ENCODE data around the gene TSPOAP1.

The TSPOAP1 gene

DNA sequence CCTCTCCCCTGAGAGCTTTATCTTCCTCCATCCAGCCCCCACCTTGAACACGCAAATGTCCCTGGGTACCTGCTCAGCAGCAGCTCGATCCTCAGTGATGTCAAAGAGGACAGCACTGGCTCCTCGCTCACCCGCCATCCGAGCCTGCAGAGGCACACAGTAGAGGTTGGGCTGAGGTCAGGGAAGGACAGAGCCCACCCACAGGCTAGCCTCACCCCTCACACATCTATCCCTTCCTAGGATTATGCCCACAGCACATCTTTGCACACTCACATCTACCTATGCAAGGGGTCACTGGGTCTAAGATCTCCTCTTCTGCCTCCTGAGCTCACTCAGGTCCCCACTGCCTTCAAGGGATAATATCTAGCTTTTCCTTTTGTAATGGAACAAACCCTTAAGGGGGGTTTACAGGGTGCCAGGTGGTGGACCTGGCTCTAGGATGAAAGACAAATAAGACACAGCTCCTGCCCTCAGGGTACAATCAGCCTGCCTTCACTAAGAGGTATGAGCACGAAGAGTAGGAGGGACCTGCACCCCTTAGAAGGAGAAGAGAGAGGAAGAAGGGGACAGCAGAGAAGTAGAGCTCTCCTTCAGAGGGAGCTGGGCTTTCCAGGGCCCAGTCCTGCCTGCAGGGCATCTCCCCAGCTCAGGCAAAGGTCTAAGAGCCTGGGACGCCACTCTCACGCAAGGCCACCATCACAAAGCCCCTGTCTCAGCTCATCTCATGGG is 35.0 kb upstream of the TSPOAP1 start:
- in situ Hi-C loops (cut with HindIII; ENCODE audit: low sequenced_read_pairs), result no loop called here

DNA sequence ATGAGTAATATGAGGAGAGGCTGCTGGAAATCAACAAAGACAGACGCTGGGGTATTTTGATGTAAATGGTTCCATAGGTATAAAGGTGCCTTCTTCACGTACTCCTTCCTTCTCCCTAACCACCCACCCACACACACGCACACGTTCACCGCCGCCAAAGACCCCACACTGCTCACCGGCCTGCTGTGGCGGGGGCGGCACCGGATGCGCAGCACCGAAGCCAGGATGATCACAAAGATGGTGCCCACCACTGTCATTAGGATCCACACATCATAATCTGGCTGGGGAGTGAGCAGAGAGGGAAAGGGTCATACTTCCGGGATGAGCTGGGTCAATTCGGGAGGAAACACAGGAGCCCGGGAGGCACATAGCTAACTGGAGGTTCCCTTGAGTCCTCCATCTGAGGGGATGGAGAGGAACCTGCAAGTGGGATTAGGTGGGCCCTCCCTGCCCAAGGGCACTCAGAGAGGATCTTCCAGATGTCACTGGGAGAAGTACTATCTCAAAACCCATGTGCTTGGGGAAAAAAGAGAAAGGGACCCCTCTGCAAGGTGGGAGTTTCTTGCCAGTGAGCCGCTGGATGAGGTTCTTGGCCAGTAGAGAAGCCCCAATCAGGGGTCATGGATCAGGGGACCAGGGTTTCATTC is 33.9 kb upstream of the TSPOAP1 start:
- in situ Hi-C loops (cut with HindIII; ENCODE audit: low sequenced_read_pairs), result no loop called here

DNA sequence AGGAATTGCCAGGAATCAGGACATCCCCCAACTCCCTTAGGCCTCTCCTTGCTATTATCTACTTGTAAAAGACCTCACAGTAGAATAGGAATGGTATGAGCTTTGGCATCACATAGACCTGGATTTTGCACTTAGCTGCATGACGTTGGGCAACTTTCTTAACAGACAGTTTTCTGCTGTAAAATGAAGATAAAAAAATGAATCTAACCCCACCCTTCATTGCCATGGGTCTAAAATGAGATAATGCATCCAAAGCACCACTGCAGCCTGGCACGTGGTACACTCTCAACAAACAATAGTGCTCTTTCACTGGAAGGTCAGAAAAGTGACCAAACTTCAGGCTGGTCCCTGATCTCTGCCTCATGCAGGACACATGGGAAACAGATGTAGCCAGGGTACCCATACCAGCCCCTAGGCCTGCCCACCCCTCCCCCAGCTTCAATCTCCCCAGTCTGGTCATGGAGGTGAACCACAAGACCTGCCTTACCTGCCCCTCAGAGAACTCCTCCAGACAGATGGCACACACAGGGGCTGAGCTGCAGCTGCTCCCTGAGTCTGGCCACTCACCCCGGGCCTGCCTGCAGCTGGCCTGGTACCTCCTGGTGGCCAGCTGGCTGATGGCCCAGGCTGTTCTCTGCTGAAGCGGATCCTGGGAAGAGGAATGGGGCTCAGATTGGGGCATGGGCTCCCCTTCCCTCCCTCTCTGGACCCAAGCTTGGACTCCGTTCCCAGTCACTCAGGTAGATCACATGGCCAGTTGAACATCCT is 31.9 kb upstream of the TSPOAP1 start:
- in situ Hi-C loops (cut with HindIII; ENCODE audit: low sequenced_read_pairs), result no loop called here

DNA sequence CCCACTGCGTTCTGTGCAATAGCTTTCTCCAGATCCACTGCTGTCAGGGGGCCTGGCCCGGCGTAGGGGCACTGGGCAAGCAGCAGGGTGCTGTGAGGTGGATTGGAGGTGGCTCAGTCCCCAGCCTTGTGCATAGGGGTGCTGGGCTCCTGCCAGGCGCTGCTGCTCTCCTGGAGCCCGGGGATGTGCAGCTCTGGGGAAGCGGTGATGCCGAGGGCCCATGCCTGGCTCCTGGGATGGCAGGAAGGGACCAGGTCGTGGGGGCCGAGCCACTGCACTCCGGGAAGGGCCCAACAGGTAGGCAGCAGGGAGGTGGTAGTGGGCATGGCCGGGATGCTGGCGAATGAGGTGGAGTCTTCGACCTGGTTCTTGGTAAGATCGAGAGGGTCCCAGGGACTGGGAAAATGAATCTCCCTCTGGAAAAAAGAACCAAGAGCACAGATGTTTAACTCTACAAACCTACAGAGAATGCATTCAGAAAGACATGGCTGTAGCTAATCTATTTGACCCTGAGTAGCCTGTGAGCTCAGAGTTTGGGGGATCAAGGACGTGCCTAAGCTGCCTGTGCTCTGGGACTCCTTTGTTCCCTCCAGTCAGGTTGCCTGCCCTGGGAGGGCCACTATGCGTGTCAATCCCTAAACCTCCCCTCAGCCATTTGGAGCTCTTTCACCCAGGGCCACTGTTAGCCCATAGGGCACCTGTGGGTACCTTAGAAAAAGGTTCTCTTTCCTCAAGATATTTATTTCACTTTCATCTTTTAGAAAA is 30.0 kb upstream of the TSPOAP1 start:
- in situ Hi-C loops (cut with HindIII; ENCODE audit: low sequenced_read_pairs), result no loop called here

DNA sequence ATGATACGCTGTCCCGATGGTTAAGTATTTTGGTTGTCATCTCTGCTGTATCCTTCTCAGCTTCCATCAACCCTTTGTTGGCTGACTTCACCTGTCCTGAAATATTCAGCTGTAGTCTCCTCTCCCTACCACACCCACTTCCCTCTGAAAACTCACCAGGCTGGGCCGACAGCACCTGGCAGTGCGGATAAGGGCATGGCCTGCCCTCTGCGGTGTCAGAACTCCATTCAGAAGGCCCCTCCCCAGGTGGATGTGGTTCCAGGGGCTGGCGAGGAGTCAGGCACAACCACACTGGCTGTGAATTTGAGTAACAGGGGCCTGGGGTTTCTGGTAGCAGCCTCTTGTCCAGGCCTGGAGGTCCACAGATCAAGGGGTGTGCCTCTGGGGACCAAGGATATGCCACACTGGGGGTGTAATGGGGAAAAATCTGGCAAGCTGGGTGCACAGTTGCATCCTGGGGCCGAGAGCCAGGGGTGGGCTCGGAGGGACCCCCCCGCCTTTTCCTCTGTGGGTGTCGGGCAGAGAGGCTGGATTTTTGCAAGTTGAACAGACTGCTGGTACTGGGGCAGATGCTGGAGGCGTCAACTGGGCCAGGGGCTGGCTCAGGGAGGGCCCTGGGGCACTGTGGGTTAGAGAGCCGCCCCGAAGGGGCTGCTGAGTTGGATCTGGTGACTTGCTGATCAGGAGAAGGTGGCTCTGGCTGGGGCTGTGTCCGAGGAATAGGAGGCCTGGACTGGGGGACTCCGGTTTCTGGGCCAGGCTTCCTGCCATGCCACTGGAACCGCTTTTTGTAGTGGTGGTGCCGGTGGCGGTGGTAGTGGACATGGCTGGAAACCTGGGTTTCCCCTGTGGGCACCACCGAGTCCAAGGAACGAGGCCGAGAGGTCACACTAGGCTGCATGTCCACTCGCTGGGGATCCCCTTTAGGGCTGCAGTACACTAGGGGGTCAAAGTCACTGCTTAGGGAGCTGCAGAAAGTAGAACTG is 29.0 kb upstream of the TSPOAP1 start:
- in situ Hi-C loops (cut with HindIII; ENCODE audit: low sequenced_read_pairs), result no loop called here

DNA sequence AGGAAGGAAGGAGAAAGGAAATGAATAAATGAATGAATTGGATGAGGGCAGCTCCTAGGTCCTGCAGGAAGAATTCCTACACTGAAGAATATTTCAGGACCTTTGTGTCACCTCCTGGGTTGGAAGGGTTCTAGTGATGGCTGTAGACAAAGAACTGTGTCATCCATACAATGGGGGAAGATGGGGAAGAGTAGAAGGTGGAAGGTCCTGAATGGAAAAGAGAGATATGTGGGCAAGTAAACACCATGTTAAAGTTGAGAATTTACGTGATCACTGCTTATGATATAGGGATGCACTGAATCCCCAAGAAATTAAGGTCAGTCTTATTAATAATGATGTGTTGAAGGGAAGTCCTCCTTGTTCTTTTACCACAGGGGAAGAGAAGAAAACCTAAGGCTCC is 27.6 kb upstream of the TSPOAP1 start:
- in situ Hi-C loops (cut with HindIII; ENCODE audit: low sequenced_read_pairs), result no loop called here

DNA sequence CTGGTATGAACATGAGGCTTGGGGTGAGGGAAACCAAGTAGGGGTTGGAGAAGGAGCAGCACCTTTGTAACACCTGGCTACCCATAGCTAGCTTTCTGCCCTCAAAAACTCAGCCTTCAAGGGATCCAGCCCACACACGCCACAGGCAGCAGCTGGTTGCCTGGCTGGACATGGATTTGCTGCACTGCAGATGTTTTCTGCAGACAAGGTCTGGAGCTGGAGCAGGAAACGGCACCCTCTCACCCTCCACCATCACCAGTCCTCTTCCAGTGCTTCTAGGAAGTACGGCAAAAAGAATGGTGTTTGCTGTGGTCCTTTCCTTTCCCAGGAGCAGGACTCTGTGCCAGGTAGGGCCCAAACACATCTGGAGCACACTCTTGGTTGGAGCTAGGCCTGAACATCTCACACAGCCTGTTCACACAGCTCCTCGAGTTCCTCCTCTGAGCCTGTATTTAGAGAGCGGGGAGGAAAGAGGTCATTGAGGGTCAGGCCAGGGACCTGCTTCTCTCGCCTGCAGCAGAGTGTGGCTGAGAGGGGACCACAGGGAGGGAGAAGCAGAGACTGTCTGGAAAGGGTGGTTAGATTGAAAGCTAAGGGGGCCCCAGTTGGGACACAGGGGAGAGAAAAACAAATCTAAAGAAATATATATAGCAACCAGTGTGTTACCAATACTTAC is 26.1 kb upstream of the TSPOAP1 start:
- in situ Hi-C loops (cut with HindIII; ENCODE audit: low sequenced_read_pairs), result no loop called here

DNA sequence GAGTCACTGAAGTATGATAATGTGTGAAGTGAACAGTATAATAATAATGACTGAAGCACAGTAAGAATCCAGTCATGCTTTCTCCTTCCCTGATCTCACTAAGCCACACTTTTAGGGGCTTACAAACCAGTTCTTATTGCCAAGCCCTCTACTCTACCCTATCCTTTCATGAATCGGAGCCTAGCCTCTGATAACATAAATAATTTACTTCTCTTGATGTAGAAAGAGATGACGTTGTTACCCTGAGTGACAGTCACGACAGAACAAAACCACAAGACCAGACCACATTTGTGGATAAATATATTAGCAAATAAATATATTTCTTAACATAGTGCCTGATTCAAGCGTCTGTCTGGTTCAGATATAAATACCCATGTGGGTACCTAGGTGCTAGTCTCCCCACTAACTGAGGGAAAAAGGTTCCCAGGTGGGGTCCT is 24.8 kb upstream of the TSPOAP1 start:
- in situ Hi-C loops (cut with HindIII; ENCODE audit: low sequenced_read_pairs), result no loop called here

DNA sequence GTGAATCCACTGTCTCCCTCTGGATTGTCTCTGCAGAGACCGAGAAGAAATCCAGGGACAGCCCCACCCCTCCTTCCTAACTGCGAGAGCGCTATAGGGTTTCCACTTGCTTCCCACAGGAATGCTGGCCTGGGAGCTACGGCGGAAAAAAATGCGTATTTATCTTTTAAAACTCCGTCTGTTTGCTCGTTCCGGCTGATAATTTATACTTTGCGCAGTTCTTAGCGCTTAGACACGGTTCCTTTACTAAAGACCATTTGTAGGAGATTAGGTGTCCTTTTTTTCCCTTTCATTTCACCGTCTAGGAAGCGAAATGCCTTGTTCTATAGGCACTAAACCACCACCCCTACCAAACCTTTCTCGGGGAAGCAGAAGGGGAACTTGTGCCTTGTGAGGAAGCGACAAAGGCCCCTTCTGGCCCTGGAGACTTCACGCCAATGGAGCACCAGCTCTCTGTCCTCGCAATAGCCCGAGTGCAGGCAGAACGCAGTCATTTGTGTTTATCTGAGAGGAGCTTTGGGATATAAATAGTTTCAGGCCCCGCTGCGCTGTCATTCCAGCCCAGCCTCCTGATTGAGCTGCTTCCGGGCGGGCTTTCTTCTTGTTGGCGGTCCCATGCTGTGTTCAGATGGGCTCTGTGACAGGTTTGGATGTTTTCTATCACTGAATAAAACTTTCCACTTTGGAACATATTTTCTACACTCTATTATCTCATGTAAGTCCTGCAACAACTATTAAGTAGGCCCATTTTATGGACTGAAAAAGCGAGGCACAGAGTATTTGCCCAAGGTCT is 24.2 kb upstream of the TSPOAP1 start:
- in situ Hi-C loops (cut with HindIII; ENCODE audit: low sequenced_read_pairs), result no loop called here

DNA sequence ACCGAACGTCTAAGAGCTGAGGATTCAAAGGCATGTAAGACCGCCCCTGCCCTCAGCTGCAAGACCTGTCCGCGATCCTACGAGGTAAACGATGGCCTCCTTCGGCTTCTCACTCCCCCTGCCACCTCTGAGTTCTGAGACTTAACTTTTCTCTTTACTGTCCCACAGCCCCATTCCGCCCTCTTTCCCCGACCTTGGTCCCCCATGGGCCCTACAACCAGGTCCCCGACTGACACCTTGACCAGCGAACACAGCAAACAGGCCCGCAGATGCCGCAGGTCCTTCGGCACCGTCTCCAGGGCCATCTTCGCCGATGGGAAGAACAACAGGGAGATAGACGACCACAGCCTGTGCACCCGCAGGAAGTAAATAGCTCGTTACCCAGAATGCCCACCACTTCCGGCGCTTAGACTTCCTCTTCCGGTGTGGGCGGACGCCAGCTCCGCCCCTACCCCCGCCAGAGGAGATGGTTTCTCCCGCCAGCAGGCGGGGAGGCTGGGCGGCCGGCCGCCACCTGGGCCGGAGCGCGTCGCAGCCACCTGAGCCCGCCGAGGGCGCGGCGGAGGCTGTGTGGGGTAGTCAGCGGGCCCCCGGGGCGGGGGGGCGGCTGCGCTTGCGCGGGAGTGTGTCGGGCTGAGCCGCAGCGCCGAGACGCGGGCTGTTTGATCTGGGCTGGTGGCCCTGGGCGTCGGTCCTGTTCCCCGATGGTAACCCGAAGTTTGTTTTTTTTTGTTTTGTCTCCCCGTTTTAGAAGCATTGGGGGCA is 23.4 kb upstream of the TSPOAP1 start, which contains the start of gene SUPT4H1:
Gene SUPT4H1 (minus strand): TSS at position 371 of the 765 bp plus-strand sequence. CDS start 66 bp downstream, at position 305.
- in situ Hi-C loops (cut with HindIII; ENCODE audit: low sequenced_read_pairs), result no loop called here

DNA sequence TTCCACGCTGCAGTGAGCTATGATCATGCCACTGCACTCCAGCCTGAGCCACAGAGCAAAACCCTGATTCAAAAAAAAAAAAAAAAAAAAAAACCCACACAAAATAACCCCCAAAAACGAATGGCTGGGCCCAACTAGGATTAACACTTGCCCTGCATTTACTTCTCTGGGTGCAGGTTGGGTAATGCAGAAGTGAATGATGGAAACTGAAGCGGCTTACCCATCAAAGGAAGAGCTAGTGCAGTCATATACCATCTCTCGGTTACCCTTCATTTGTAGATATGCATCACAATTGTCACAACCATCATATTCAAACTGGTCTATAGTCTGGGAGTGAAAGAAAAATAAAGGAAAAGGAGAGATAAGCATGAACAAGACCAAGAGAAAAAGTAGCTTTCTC is 22.6 kb upstream of the TSPOAP1 start:
- in situ Hi-C loops (cut with HindIII; ENCODE audit: low sequenced_read_pairs), result no loop called here

DNA sequence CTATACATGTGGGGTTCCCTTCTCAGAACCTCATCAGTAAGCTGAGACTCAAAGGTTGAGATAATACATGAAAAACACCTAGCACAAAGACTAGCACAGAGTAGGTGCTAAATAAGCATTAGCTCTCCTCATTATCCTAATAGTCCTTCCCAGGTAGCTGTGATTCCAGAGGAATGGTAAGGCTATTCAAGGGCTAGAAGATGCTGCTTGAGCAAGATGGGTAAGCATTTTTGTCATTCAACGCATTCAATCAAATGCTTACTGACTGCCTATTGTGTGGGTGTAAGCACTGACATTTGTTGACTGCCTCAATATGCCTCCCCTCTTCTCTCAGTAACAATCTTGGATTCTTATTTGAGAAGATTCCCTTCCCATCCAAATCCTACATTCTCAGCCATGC is 19.4 kb upstream of the TSPOAP1 start:
- in situ Hi-C loops (cut with HindIII; ENCODE audit: low sequenced_read_pairs), result no loop called here

DNA sequence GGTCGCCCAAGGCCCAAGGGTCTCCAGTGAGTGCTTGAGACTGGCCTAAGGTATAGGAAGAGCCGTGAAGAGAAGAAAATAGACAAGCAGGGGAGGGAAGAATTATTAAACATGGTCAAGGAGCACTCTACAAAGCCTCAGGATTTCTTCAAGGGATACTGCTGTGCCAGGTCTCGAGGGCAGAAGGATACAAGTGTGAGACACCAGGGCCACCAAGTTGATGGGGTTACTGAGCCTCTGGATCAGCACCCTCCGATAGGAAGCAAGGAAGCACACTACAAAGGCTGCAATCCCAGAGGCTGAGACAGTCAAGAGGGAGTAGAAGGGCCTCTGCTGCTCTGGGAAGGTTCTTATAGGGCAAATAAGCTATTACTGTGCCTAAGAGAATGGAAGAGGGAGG is 16.9 kb upstream of the TSPOAP1 start:
- in situ Hi-C loops (cut with HindIII; ENCODE audit: low sequenced_read_pairs), result no loop called here

DNA sequence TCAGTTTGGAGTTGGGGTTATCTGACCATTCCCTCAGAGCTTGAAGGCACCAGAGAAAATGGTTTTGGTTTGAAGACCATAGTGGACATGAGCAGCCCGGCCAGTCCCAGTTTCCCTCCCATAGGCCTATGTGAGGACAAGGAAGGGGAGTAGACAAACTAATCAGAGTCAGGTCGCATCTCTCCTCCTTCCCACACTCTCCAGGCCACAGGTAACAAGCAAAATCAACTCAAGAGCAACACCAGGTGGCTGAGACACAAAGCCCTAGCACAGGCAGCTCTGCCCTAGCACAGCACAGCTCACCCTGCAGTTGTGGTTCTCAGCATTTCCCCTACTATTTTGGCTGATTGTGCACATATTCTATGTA is 16.2 kb upstream of the TSPOAP1 start:
- in situ Hi-C loops (cut with HindIII; ENCODE audit: low sequenced_read_pairs), result no loop called here

DNA sequence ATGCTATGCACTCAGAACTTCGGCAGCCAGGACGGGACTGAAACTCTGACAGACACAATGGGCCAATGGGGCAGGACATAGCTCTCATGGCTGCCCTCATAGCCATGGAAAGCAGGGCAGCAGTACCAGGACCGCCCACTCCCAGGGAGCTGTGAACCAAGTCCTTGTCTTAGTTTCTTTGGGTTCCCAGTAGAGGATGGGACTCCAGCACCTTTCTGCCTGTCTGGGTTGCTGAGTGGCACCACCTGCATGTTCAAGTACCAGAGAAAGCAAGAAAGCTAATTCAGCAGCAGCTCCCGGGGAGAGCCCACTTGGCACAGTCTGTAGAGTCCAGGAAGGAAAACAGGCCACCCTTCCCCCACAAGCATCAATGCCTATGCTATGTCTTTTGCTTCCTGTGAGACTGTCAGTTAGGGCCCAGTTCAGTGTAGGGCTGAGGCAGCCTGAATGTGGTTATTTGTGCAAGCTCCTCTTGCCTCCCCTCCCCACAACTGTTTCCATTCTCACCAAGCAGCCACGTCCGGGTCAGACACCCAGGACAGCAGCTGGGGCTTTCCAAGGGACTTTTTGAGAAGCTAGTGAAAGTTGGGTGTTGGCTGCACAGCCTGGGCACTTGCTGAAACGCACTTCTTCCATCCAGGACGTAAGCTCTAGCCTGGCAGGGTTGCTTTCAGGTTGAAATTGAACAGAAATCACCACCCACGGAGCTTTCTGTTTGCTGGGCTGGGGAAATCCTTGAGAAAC is 15.6 kb upstream of the TSPOAP1 start:
- in situ Hi-C loops (cut with HindIII; ENCODE audit: low sequenced_read_pairs), result no loop called here

DNA sequence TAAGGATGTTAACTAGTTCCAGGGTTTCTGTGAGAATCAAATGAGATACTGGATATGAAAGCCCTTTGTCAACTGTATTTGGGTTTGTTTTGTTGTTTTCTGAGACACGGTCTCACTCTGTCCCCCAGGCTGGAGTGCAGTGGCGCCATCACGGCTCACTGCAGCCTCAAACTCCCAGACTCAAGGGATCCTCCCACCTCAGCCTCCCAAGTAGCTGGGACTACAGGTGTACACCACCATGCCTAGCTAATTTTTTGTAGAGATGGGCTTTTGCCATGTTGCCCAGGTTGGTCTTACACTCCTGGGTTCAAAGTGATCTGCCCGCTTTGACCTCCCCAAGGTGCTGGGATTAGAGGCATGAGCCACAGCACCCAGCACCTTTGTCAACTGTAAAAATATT is 14.5 kb upstream of the TSPOAP1 start:
- in situ Hi-C loops (cut with HindIII; ENCODE audit: low sequenced_read_pairs), result no loop called here

DNA sequence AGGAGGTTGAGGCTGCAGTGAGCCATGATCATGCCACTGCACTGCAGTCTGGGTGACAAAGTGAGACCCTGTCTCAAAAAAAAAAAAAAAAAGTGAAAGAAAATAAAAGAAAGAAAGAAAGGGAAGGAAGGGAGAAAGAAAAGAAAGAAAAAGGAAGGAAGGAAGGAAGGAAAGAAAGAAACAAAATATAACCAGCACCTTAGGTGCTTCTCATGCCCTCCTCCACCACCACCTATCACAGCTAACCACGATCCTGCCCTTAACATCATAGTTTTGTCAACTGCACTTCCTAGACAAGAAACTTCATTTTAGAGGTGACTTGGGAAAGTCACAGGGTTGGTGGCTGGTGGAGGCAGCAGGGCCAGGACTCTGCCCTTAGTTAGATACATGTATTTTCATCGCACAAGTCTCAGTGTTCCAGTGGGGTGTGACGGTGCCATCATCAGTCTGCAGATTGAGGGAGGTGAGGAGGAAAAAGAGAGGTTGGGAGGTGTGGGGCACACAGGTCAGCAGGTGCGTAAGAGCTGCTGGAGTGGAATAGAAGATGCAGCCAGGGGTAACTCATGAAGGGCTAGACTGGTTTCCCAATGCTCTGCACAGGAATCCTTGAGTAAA is 13.4 kb upstream of the TSPOAP1 start:
- in situ Hi-C loops (cut with HindIII; ENCODE audit: low sequenced_read_pairs), result no loop called here
